ENCODE measurements around the gene ACADVL.
"Not testable (repeated sequence)": the region's sequence is repeated elsewhere in the genome, so short reads cannot be mapped to it uniquely, and the experiment has no call there.

Gene ACADVL

GRCh38 chr17:7235693-7236665 is 16.2 kb downstream of the ACADVL start:
- DNase-seq (ENCODE audit: low read depth), result no peak

GRCh38 chr17:7236808-7237207 is 17.1 kb downstream of the ACADVL start:
- DNase-seq (ENCODE audit: low read depth), result no peak

- DNase-seq (ENCODE audit: low read depth), result no peak
Measured at GRCh38 chr17:7237266-7237760, 17.6 kb downstream of the ACADVL start.

GRCh38 chr17:7237761-7238419 is 18.2 kb downstream of the ACADVL start:
- no peak for DNase-seq (ENCODE audit: low read depth)

GRCh38 chr17:7238420-7239090 is 18.8 kb downstream of the ACADVL start:
- no peak for DNase-seq (ENCODE audit: low read depth)

GRCh38 chr17:7239091-7240027 is 19.6 kb downstream of the ACADVL start, which contains the start of gene PHF23:
PHF23 (minus strand) TSS chr17:7239457; CDS start chr17:7239279, 178 bp downstream.
- DNase-seq (ENCODE audit: low read depth), result peak; percentile 99

GRCh38 chr17:7240375-7240774 is 20.6 kb downstream of the ACADVL start:
- no peak for DNase-seq (ENCODE audit: low read depth)

GRCh38 chr17:7241090-7241733 is 21.5 kb downstream of the ACADVL start:
- DNase-seq (ENCODE audit: low read depth), result no peak

GRCh38 chr17:7241783-7242716 is 22.3 kb downstream of the ACADVL start, which contains the start of gene GABARAP:
GABARAP (minus strand) TSS chr17:7242449; CDS start chr17:7242330, 119 bp downstream.
- DNase-seq (ENCODE audit: low read depth), result peak; percentile 83

GRCh38 chr17:7242717-7243452 is 23.1 kb downstream of the ACADVL start:
- peak; percentile 90 for DNase-seq (ENCODE audit: low read depth)

- no peak for DNase-seq (ENCODE audit: low read depth)
Measured at GRCh38 chr17:7243453-7243729, 23.7 kb downstream of the ACADVL start.

GRCh38 chr17:7243838-7244237 is 24.1 kb downstream of the ACADVL start:
- DNase-seq (ENCODE audit: low read depth), result not testable (repeated sequence)

- DNase-seq (ENCODE audit: low read depth), result no peak
Measured at GRCh38 chr17:7246779-7247178, 27.0 kb downstream of the ACADVL start.

GRCh38 chr17:7248796-7249195 is 29.1 kb downstream of the ACADVL start:
- no peak for DNase-seq (ENCODE audit: low read depth)

GRCh38 chr17:7249214-7249613 is 29.5 kb downstream of the ACADVL start:
- no peak for DNase-seq (ENCODE audit: low read depth)

GRCh38 chr17:7249830-7250229 is 30.1 kb downstream of the ACADVL start:
- DNase-seq (ENCODE audit: low read depth), result no peak

- no peak for DNase-seq (ENCODE audit: low read depth)
Measured at GRCh38 chr17:7250695-7251627, 31.2 kb downstream of the ACADVL start.

GRCh38 chr17:7251661-7252175 is 32.0 kb downstream of the ACADVL start, which contains the start of gene CTDNEP1:
CTDNEP1 (minus strand) TSS chr17:7251734; CDS start chr17:7251296, 438 bp downstream.
- DNase-seq (ENCODE audit: low read depth), result peak; percentile 99
